Pancreas (tissue), 10 donors: ENCODE data around the gene DNAH5. TPM values are rescaled to one million over a fixed set of nuclear protein-coding genes. Genes with fewer than 3 reads are reported as not detected.
"Not testable (repeated sequence)": the region's sequence is repeated elsewhere in the genome, so short reads cannot be mapped to it uniquely, and the experiment has no call there.

Experiments
- ATAC-seq, 4 donors: fragments of 200-7000 bp; cut with Tn5 transposase; one replicate each; pipeline versions ENCODE4 v1.8.0 to v1.9.1; 2020; ENCODE audit warnings: mild to moderate bottlenecking in 4 of 4, moderate library complexity in 4 of 4
- DNase-seq, 6 donors: peaks; one replicate each; pipeline ENCODE4 v3.0.0-alpha.2; 2020
- FAIRE-seq: peaks from 2 replicates; lab custom pipeline; 2012; peaks lifted over from hg19 to GRCh38; lab: Jason Lieb, UNC
- H3K27ac ChIP-seq, 4 donors: fragments of 200-600 bp; sonication (generic); 1 replicate in 3 of 4; 2 replicates in 1 of 4; pipeline versions ENCODE4 v1.5.0 to v1.8.0; 2020
- H3K27me3 ChIP-seq, 4 donors: fragments of 200-600 bp; one replicate each; pipeline ENCODE4 v1.8.0; 2021
- H3K36me3 ChIP-seq, 3 donors: fragments of 200-600 bp; sonication (generic) in 1 of 3; one replicate each; pipeline versions ENCODE4 v1.5.0 to v1.8.0; 2020 to 2021
- H3K4me1 ChIP-seq, 3 donors: fragments of 200-600 bp; one replicate each; pipeline ENCODE4 v1.8.0; 2021
- H3K4me3 ChIP-seq, 4 donors: fragments of 200-600 bp; sonication (generic) in 2 of 4; one replicate each; pipeline versions ENCODE4 v1.5.0 to v1.8.0; 2020 to 2021
- H3K9me3 ChIP-seq, 4 donors: fragments of 200-600 bp; one replicate each; pipeline ENCODE4 v1.8.0; 2021
- WGBS, 2 donors: extraction: QIAGEN DNeasy Blood & Tissue Kit; methylation state at CpG; one replicate each; pipeline ENCODE4 v1.1.7; 2013; 5-methylcytosine and 5-hydroxymethylcytosine counted together
- intact Hi-C, 3 donors: fragments of 100-400 bp; cut with DNase I; formaldehyde crosslinking; loops; one replicate each; pipeline versions ENCODE4 v1.11.1 to v1.14.2; 2022
- polyA plus RNA-seq, 2 donors: library from polyadenylated mRNA; stranded (reverse); fragments of 200-250 nt; gene quantifications; one replicate each; pipeline ENCODE4 v1.2.3, GENCODE V29; 2013
- total RNA-seq, 6 donors: library from RNA; stranded (reverse); fragmentation: NEBNext Ultra II Directional in 4 of 6; extraction: Animal tissue kit (Norgen Biotek cat#: 25700) in 4 of 6; gene quantifications; one replicate each; pipeline versions ENCODE4 v1.2.1 to v1.2.4, GENCODE V29; 2021 to 2023
- TF ChIP-seq, protein P1 (sequence below), 4 donors: fragments of 200-600 bp; sonication (generic) in 3 of 4; IDR thresholded peaks; one replicate each; pipeline versions ENCODE4 v1.5.0 to v1.8.0; 2021; ENCODE audit warnings: antibody characterized with exemption in 4 of 4
- donor health status: healthy with polysubstance abuse.
- donor health status: DM: no; HTN: no; CAD: no; lungs with moderate emphysema.
- donor health status: DM: no; HTN: no; CAD: no.
- donor health status: control.
- donor health status: control.
- donor health status: Bipolar disorder and iron deficiency.
- donor health status: DM: yes; HTN: yes; CAD: no.
- donor health status: DM: no; HTN: no; CAD: no.
- donor health status: DM: no; HTN: no; CAD: no.
- donor health status: DM: yes; HTN: yes; CAD: no.

The DNAH5 gene
- total and polyA plus RNA-seq, 8 donors = 0.84 to 5.3 (median 1.6) TPM

DNA sequence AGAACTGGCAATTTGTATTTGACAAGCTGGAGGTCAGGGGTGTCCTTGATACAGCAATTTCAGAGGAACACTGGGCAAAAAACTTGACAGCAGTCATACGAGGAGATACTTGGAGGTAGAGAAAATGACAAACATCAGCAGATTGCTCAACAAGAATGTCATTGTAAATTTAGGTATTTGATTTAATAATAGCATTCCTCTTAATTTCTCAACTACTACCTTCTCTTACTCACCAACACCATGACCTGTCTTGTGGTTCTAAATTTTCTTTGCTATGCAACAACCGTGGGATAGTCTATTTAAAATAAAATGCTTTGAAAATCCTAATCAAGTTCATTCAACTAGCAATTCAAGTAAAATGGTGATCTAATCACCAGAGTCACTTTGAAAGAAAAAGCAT is 128.4 kb downstream of the DNAH5 start:
- 40 to 47% methylated on average over 2 of the region's 2 CpGs for WGBS, 2 donors
- intact Hi-C loops = no loop called here
- Histone ChIP-seq H3K36me3 (no peaks in the 10 kb centered on the region), H3K4me3 (no peak overlapping the region), H3K27ac (no peak overlapping the region), H3K27me3 (no peaks in the 10 kb centered on the region), H3K9me3 (no peaks in the 10 kb centered on the region), H3K4me1 (no peaks in the 10 kb centered on the region)
- TF ChIP-seq, protein P1, sequence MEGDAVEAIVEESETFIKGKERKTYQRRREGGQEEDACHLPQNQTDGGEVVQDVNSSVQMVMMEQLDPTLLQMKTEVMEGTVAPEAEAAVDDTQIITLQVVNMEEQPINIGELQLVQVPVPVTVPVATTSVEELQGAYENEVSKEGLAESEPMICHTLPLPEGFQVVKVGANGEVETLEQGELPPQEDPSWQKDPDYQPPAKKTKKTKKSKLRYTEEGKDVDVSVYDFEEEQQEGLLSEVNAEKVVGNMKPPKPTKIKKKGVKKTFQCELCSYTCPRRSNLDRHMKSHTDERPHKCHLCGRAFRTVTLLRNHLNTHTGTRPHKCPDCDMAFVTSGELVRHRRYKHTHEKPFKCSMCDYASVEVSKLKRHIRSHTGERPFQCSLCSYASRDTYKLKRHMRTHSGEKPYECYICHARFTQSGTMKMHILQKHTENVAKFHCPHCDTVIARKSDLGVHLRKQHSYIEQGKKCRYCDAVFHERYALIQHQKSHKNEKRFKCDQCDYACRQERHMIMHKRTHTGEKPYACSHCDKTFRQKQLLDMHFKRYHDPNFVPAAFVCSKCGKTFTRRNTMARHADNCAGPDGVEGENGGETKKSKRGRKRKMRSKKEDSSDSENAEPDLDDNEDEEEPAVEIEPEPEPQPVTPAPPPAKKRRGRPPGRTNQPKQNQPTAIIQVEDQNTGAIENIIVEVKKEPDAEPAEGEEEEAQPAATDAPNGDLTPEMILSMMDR (IDR thresholded peaks at IDR 0.05) = no peak
- DNase-seq (no peak), FAIRE-seq (no peak), ATAC-seq (no peak)

DNA sequence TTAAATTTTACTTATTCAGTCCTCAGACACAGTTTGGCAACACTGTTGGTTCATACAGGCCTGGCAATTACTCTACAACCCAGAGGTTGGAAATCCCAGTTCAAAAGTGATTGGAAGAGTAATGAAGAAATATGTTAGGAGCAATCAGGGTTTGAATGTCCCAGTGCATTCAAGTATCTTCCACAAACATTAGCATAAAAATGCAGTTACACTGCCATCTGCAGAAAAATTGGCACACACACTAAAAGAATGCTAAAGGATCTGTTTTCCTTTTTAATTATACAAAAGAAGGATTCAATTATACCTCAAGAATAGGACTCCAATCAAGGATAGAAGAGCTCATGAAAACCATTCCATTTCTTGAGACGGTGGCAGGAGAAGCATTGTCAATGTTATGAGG is 130.2 kb downstream of the DNAH5 start:
- DNase-seq (no peak), ATAC-seq (no peak), FAIRE-seq (no peak)
- intact Hi-C loops = no loop called here
- no peak overlapping the region for H3K27ac ChIP-seq
- no peak overlapping the region for H3K4me3 ChIP-seq
- no peaks in the 10 kb centered on the region for H3K9me3 ChIP-seq
- no peaks in the 10 kb centered on the region for H3K4me1 ChIP-seq
- H3K27me3 ChIP-seq = no peaks in the 10 kb centered on the region
- WGBS, 2 donors = 56 to 67% methylated on average over 1 of the region's 1 CpG
- no peaks in the 10 kb centered on the region for H3K36me3 ChIP-seq
- TF ChIP-seq, protein P1 (IDR thresholded peaks at IDR 0.05) = no peak

DNA sequence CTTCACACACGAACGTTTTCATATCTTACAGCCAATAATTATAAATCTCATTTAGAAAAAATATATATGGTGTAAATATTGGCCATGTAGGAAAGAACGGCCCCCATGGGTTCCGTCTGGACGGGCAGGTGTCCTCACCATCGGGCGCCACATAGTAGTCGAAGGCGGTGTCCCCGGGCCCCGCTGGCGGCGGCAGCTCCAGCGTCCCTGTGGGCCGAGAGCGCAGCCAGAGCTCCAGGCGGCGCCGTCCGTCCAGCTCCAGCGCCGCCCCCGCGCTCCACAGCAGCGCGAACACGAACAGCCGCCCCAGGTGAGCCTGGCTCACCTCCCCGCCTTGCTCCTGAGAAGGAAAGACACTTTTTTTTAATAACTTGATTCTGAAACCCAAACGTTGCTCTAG is 134.6 kb downstream of the DNAH5 start:
- WGBS, 2 donors = 46 to 62% methylated on average over 30 of the region's 30 CpGs
- no peaks in the 10 kb centered on the region for H3K4me1 ChIP-seq
- no peaks in the 10 kb centered on the region for H3K27me3 ChIP-seq
- no peak for FAIRE-seq
- intact Hi-C loops = no loop called here
- no peak overlapping the region for H3K4me3 ChIP-seq
- no peak for DNase-seq
- no peak overlapping the region for H3K27ac ChIP-seq
- no peak for ATAC-seq
- H3K36me3 ChIP-seq = no peaks in the 10 kb centered on the region
- TF ChIP-seq, protein P1 (IDR thresholded peaks at IDR 0.05) = no peak
- H3K9me3 ChIP-seq = no peaks in the 10 kb centered on the region

DNA sequence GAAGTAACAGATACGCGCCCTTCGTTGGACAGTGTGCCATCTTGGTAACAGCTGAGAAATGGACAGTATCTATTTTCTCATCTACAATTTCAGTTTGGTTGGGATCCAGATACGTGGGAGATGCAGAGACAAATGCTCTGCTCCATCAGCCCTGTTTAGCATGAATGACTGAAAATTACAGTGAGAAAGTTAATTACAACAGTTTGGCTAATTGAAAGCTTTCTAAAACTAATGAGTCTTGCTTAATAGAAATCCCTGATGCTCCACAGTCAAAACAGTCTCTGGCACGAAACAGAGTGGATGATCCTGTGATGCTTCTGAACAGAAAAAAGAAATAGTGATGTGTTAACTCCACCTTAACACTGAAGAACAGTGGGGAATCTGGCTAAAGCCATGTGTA is 140.2 kb downstream of the DNAH5 start:
- DNase-seq = no peak
- Histone ChIP-seq H3K36me3 (no peaks in the 10 kb centered on the region), H3K27ac (no peak overlapping the region), H3K4me1 (no peaks in the 10 kb centered on the region), H3K4me3 (no peak overlapping the region), H3K9me3 (no peaks in the 10 kb centered on the region), H3K27me3 (no peaks in the 10 kb centered on the region)
- FAIRE-seq = no peak
- intact Hi-C loops = no loop called here
- TF ChIP-seq, protein P1 (IDR thresholded peaks at IDR 0.05) = no peak
- ATAC-seq = no peak
- WGBS, 2 donors = 71 to 75% methylated on average over 5 of the region's 5 CpGs

DNA sequence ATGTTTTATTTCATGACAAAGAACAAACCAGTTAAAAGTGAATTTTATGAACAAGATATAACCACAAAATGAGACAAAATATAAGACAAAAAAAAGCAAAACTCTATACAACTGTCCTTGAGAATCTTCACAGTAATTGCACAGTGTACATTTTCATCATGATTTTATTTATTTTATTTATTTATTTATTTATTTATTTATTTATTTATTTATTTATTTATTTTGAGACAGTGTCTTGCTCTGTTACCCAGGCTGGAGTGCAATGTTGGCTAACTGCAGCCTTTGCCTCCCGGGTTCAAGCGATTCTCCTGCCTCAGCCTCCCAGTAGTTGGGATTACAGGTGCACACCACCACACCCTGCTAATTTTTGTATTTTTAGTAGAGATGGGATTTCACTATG is 145.9 kb downstream of the DNAH5 start:
- H3K27ac ChIP-seq, H3K27me3 ChIP-seq, H3K36me3 ChIP-seq, ATAC-seq, DNase-seq, H3K4me1 ChIP-seq, FAIRE-seq, H3K4me3 ChIP-seq, H3K9me3 ChIP-seq, intact Hi-C loops: not testable (repeated sequence)
- WGBS, 2 donors = 76 to 90% methylated on average over 2 of the region's 2 CpGs
